ENCODE measurements around the gene ANTXRL. TPM values are rescaled to one million over a fixed set of nuclear protein-coding genes. Genes with fewer than 3 reads are reported as not detected.
"Not testable (repeated sequence)": the region's sequence is repeated elsewhere in the genome, so short reads cannot be mapped to it uniquely, and the experiment has no call there.

Gene ANTXRL
- not detected for polyA plus RNA-seq (2012; ENCODE audit: insufficient read depth, insufficient read length)

GRCh38 chr10:46286991-46287693 is at the start of gene ANTXRL:
TSS of gene ANTXRL (plus strand) at chr10:46286997. CDS start at chr10:46287263, 266 bp downstream.
- DNase-seq (ENCODE audit: low read depth, low spot score), result no peak
- H3K4me3 ChIP-seq (ENCODE audit: low read length), result no peak within 1 kb of the TSS

GRCh38 chr10:46237815-46238510 is 48.8 kb upstream of the ANTXRL start:
- DNase-seq (ENCODE audit: low read depth, low spot score), result no peak
- H3K4me3 ChIP-seq (ENCODE audit: low read length), result no peak overlapping the region

GRCh38 chr10:46239247-46239646 is 47.5 kb upstream of the ANTXRL start:
- H3K4me3 ChIP-seq (ENCODE audit: low read length), result no peak overlapping the region
- DNase-seq (ENCODE audit: low read depth, low spot score), result no peak

GRCh38 chr10:46239993-46240683 is 46.7 kb upstream of the ANTXRL start:
- H3K4me3 ChIP-seq (ENCODE audit: low read length), result no peak overlapping the region
- DNase-seq (ENCODE audit: low read depth, low spot score), result no peak

- no peak for DNase-seq (ENCODE audit: low read depth, low spot score)
- no peak overlapping the region for H3K4me3 ChIP-seq (ENCODE audit: low read length)
Observed at GRCh38 chr10:46240684-46241565, 45.9 kb upstream of the ANTXRL start.

- DNase-seq (ENCODE audit: low read depth, low spot score), result no peak
- no peak overlapping the region for H3K4me3 ChIP-seq (ENCODE audit: low read length)
Observed at GRCh38 chr10:46245381-46245900, 41.4 kb upstream of the ANTXRL start.

GRCh38 chr10:46246400-46247180 is 40.2 kb upstream of the ANTXRL start:
- H3K4me3 ChIP-seq (ENCODE audit: low read length); DNase-seq (ENCODE audit: low read depth, low spot score): not testable (repeated sequence)

GRCh38 chr10:46247181-46247475 is 39.7 kb upstream of the ANTXRL start:
- H3K4me3 ChIP-seq (ENCODE audit: low read length), result no peak overlapping the region
- DNase-seq (ENCODE audit: low read depth, low spot score), result no peak

- no peak overlapping the region for H3K4me3 ChIP-seq (ENCODE audit: low read length)
- DNase-seq (ENCODE audit: low read depth, low spot score), result no peak
Observed at GRCh38 chr10:46247808-46248569, 38.8 kb upstream of the ANTXRL start.

- DNase-seq (ENCODE audit: low read depth, low spot score), result no peak
- no peak overlapping the region for H3K4me3 ChIP-seq (ENCODE audit: low read length)
Observed at GRCh38 chr10:46248651-46249146, 38.1 kb upstream of the ANTXRL start.

GRCh38 chr10:46249617-46250344 is 37.0 kb upstream of the ANTXRL start:
- H3K4me3 ChIP-seq (ENCODE audit: low read length); DNase-seq (ENCODE audit: low read depth, low spot score): not testable (repeated sequence)

GRCh38 chr10:46250481-46250880 is 36.3 kb upstream of the ANTXRL start:
- no peak overlapping the region for H3K4me3 ChIP-seq (ENCODE audit: low read length)
- DNase-seq (ENCODE audit: low read depth, low spot score), result no peak

- H3K4me3 ChIP-seq (ENCODE audit: low read length), result no peak overlapping the region
- no peak for DNase-seq (ENCODE audit: low read depth, low spot score)
Observed at GRCh38 chr10:46250898-46251856, 35.6 kb upstream of the ANTXRL start.

- H3K4me3 ChIP-seq (ENCODE audit: low read length), result no peak overlapping the region
- DNase-seq (ENCODE audit: low read depth, low spot score), result no peak
Observed at GRCh38 chr10:46251857-46252847, 34.6 kb upstream of the ANTXRL start.

All from Jurkat, Clone E6-1 (cell line).